GM20431 (cell line): Measurements from ENCODE around the gene CMTR1.

Experiments
- in situ Hi-C: fragments of 300-500 bp; cut with MseI, MboI; formaldehyde crosslinking; loops from one replicate; pipeline ENCODE4 v1.15.0; 2020; ENCODE audit warnings: low sequenced_read_pairs; ENCODE audit not compliant: unreplicated experiment

Gene CMTR1

GRCh38 chr6:37525460-37526357 lies 92.7 kb downstream of the CMTR1 start:
- in situ Hi-C loops, result no loop called here

GRCh38 chr6:37528541-37528940 lies 95.5 kb downstream of the CMTR1 start:
- in situ Hi-C loops, result no loop called here

GRCh38 chr6:37530297-37530696 lies 97.3 kb downstream of the CMTR1 start:
- in situ Hi-C loops, result no loop called here

GRCh38 chr6:37531026-37531425 lies 98.0 kb downstream of the CMTR1 start:
- in situ Hi-C loops, result no loop called here
